Measurements from ENCODE around the gene FOXK2. TPM values are rescaled to one million over a fixed set of nuclear protein-coding genes. Genes with fewer than 3 reads are reported as not detected.

FOXK2 gene
- total and polyA plus RNA-seq, 2 of the 8 experiments (the other 6 are each of a cell fraction or from before 2014, with no cell fraction given): 34.7 to 64.9 TPM

GRCh38 chr17:82517230-82517865 is 2.2 kb upstream of the FOXK2 start:
- Histone ChIP-seq H3K4me3 (ENCODE audit: extremely low read depth in 1 of 4, insufficient read depth in 2 of 4, low read depth in 3 of 4, low read length in 4 of 4) (no peak overlapping the region), H2BK5ac (ENCODE audit: low read depth, low read length) (no peak overlapping the region), H4K8ac (ENCODE audit: extremely low read depth, insufficient read depth, low read length) (no peak overlapping the region), H3K14ac (ENCODE audit: insufficient read length) (no peak overlapping the region), H3K4ac (replicated peaks; ENCODE audit: insufficient read length, low read depth, low read length) (no peak overlapping the region), H4K5ac (ENCODE audit: insufficient read length, low read depth, low read length) (no peak overlapping the region), H2AK5ac (ENCODE audit: low read depth, low read length) (no peak overlapping the region), H2BK120ac (replicated peaks; ENCODE audit: low read depth, low read length) (no peak overlapping the region), H3K18ac (ENCODE audit: extremely low read depth, low read length) (no peak overlapping the region), H3K36me3 (ENCODE audit: control insufficient read depth in 2 of 4, insufficient read depth in 4 of 4, low read length in 3 of 4) (no peaks in the 10 kb centered on the region), H3K79me1 (ENCODE audit: low read depth, low read length) (no peaks in the 10 kb centered on the region), H3K27me3 (replicated peaks in 1 of 4; ENCODE audit: control insufficient read depth in 3 of 4, extremely low read depth in 1 of 4, insufficient read depth in 3 of 4, low read length in 3 of 4) (no peaks in the 10 kb centered on the region), H2BK12ac (ENCODE audit: low read depth, low read length) (no peak overlapping the region), H3K4me2 (ENCODE audit: insufficient read depth in 1 of 2, low read depth in 2 of 2, low read length in 2 of 2) (no peak overlapping the region), H3K23me2 (ENCODE audit: low read depth, low read length) (peaks cover 6% of the 10 kb centered on the region; the same call in 1 of the 2 replicates), H3K9ac (replicated peaks in 1 of 4; ENCODE audit: extremely low read depth in 1 of 4, low read depth in 3 of 4, low read length in 3 of 4) (no peak overlapping the region), H3K79me2 (ENCODE audit: control insufficient read depth in 1 of 2, insufficient read depth in 2 of 2, low read length in 2 of 2) (peaks cover 22 to 25% of the 10 kb centered on the region in 2 experiments), H2BK15ac (ENCODE audit: low read length) (no peak overlapping the region), H4K91ac (replicated peaks; ENCODE audit: insufficient read length, low read length) (no peak overlapping the region), H3K9me3 (ENCODE audit: insufficient read depth in 2 of 2, low read depth in 1 of 2, low read length in 1 of 2) (no peaks in the 10 kb centered on the region), H2BK20ac (ENCODE audit: low read length) (no peak overlapping the region), H2AFZ (ENCODE audit: low read length) (no peak overlapping the region), H4K20me1 (replicated peaks in 1 of 2; ENCODE audit: control insufficient read depth in 1 of 2, insufficient read depth in 2 of 2, low read length in 2 of 2) (peaks cover 6 to 10% of the 10 kb centered on the region in 2 experiments), H3K56ac (replicated peaks; ENCODE audit: insufficient read length, low read depth, low read length) (no peak overlapping the region), H3K27ac (ENCODE audit: low read depth, low read length) (no peak overlapping the region), H3K23ac (ENCODE audit: insufficient read length) (no peak overlapping the region), H3K4me1 (replicated peaks in 1 of 4; ENCODE audit: control insufficient read depth in 3 of 4, insufficient read depth in 4 of 4, low read length in 3 of 4) (peaks cover 0 to 3% (median 1%) of the 10 kb centered on the region in 4 experiments; a peak in 1 of 7 replicates)
- ChIA-PET POLR2A (ENCODE audit: partially characterized antibody) (no interaction called here), CTCF (ENCODE audit: partially characterized antibody) (interaction anchor here (0.6 kb wide), 1 partner anchor 34 kb away, joined by 3 read pairs; no protein-coding TSS in a partner anchor)
- FAIRE-seq: no peak
- no peak for DNase-seq (ENCODE audit: low read depth in 1 of 2, low spot score in 2 of 2)
- WGBS, 2 experiments (ENCODE audit: extremely low coverage in 1 of 2, insufficient coverage in 1 of 2, insufficient read length in 1 of 2, insufficient replicate concordance in 2 of 2, low coverage in 1 of 2, low lambda C conversion rate in 2 of 2, missing lambda C conversion rate in 1 of 2): 87% methylated on average over 10 of the region's 10 CpGs; no CpG with 5 or more reads in 1 of the 2 experiments
- TF ChIP-seq JUN (IDR thresholded peaks at IDR 0.05; ENCODE audit: low read depth, low read length) (no peak), TCF12 (IDR thresholded peaks at IDR 0.05; ENCODE audit: low read depth, low read length) (no peak), CBX8 (IDR thresholded peaks at IDR 0.05; ENCODE audit: borderline replicate concordance, low read depth, low read length) (no peak), MAX (IDR thresholded peaks at IDR 0.05) (no peak), MAFK (IDR thresholded peaks at IDR 0.05; ENCODE audit: low read depth, low read length) (no peak)
